HG03342 (cell line): Measurements from ENCODE around the gene SSH3.

Experiments
- ATAC-seq: cut with Tn5 transposase; IDR thresholded peaks from one replicate; pipeline ENCODE4 v1.9.1; 2021; ENCODE audit warnings: mild to moderate bottlenecking, moderate library complexity; ENCODE audit not compliant: unreplicated experiment

Gene SSH3

DNA sequence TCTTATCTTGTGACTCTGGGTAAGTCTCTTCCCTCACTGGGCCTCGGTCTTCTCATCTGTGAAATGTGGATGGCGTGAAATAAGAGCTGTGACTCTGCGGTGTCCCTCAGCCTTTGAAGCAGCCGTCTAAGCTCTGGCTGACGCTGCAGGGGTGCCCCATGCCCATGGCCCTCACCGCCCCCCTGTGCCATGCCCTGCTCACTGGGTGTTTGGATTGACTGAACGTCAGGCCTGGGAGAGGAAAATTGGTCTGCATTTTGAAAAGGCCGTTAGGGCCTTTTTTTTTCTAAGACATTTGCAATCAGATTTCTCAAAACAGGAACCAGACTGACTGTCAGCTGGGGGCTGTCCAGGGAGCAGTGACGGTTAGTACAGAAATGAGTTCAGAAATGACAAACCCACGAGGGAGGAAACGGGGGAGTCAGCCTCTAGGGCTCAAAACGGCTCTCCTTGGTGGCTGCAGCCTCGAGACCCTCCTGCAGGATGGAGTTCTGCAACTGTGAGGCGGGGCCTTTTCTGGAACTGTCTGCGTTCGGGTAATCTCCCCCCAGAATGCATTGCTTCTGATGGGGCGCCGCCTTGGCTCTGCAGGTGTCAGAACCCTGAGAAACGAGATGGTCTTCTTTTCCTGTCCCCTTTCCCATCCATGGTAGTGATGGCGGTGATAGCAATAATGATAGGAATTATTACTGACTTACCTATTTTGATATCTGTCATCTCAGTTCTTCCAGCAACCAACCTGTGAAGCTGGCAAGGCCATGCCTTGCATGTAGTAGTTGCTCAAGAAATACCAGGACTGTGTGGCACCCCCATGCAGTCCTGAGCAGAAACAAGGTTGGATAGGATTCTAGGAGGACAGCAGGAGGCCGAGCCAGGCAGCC, 35.0 kb upstream of the SSH3 start:
- peak; percentile 44 for ATAC-seq

DNA sequence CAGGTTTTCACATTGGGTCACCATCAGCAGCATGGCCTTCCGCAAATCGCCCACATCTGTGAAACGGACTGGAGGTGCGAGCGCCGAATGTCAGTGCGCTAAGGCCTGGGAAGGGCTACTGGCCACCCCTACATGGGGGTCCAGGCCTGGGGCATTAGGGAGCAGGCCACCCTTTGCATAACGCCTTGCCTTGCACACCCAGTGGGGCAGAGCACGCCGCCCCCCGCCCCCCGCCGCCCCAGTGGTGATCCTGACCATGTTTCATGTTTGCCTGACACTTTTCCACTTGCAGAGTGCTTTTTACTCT, 34.4 kb upstream of the SSH3 start:
- ATAC-seq = no peak

DNA sequence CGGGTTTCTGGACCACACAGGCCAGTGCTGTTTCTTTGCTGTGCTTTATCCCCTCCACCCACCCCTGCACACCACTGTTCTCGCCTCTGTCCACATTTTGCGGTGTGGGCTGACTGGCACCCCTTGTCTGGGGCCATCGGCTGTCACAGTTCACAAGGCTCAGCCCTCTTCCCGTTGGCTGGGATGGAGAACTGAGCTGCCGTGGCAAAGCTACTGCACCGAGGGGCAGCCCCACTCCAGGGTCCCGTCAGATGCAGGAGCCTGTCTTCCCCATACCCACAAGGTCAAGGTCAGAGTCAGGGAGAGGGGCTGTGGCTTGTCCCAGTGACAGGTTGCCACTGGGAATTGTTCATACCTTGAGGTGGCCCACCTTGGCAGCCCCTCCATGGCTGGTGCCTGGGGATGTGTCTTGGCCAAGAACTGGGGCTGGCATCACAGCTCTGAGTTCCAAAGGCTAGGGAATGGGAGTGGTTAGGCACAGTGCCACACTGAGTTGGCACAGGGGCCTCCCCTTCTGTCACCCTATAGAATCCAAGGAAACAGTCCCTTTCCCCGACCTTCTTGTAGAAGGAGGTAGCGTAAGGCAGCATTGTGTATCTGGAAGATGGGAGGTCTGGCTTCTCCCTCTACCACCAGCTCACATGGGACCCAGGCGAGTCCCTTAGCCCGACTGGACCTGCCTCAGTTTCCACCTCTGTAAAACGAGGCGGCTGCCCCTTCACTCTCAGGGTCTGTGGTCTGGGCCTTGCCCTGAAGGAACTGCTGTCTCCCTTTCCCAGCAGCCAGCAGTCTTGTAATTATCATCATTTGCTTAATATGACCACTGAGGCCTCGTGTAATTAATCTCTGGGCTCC, 33.7 kb upstream of the SSH3 start:
- ATAC-seq = no peak

DNA sequence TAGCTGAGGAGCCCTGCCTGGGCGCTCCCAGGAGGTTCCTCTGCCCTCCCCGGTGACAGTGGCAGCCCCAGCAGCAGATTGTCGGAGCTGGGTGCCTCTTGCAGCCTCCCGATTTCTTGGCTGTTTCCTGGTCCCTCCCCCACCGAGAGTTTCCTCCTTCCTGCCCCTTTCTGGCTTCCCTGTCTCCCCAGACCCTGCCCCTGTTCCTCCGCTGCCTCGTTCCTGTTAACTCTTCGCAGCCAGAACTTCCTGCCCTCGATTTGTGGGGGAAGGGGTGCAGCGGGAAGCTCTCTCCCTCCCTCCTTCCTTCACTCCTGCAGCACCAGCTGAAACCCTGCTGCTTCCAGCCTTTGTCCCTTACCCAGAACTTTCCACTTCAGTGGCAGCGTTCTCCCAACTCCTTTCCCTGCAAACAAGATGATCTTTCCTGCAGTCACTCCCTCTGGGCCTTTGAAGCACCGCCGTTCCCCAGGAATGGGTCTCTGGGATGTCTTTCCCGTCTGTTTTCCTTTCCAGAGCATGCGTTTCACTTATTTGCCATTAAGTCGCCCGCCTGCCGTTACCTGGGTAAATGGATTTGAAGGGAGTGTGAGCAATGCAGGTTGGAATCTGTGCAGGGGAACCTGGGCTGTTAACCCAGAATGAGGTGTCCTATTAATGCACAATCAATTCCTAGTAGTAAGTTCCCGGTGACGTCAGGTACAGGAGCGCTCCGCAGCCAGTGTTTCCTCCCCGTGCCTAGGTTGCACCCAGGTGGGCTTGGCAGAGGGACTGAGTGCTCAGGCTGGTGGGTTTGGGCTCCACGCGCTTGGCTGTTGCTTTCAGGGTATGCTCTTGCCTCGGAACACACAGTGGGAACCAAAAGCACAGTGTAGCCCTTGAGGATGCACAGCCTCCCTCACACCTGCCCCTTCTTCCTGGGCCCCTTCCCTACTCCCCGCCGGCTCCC, 32.8 kb upstream of the SSH3 start:
- no peak for ATAC-seq

DNA sequence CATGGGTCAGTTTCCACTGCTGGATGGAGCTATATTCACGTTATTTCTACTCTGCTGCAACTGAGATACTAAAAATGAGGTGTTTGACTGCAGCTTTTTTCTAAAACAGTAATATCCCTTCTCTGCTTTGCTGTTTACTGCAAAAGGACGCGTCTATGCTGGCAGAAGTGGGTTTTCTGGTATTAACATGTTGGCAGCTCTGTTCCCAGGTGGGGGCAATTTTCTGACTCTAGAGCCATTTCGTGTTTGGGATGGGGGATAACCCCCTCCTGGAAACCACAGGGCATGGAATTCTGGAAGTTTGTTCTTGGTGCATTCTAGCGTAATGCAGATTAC, 32.2 kb upstream of the SSH3 start:
- ATAC-seq = no peak

DNA sequence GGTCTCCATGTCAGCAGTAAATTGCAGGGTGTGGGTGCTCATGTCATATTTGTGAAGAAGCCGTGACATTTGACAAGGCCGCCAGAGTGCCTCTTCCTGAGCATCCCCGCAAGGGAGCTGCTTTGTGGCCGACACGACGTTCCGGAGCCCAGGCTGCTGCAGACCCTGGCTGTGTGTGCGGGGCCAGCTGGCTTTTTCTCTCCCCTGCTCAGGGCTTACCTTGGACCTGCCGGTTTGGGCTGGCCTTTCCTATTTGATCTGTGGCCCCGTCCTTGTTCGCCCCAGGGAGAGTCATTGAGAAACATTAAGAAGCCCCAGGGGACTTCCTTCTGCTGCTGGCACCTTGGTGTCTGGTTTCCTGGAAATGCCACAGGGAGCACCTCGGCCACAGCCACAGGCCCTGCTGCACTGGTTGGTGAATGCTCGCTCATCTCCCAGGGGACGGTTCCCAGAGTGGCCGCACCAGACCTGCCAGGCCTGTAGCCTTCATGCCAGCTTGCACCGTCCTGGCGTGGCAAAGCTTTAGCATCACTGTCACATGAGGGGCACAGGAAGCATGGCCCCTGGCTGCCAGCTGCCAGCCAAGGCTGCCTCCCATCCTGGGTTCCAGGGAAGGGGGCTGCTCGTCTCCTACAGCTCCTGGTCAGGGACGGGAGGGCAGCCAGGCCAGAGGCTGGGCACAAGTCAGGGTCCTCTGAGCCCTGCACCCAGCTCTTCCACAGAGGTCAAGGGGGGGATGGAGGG, 31.6 kb upstream of the SSH3 start:
- no peak for ATAC-seq

DNA sequence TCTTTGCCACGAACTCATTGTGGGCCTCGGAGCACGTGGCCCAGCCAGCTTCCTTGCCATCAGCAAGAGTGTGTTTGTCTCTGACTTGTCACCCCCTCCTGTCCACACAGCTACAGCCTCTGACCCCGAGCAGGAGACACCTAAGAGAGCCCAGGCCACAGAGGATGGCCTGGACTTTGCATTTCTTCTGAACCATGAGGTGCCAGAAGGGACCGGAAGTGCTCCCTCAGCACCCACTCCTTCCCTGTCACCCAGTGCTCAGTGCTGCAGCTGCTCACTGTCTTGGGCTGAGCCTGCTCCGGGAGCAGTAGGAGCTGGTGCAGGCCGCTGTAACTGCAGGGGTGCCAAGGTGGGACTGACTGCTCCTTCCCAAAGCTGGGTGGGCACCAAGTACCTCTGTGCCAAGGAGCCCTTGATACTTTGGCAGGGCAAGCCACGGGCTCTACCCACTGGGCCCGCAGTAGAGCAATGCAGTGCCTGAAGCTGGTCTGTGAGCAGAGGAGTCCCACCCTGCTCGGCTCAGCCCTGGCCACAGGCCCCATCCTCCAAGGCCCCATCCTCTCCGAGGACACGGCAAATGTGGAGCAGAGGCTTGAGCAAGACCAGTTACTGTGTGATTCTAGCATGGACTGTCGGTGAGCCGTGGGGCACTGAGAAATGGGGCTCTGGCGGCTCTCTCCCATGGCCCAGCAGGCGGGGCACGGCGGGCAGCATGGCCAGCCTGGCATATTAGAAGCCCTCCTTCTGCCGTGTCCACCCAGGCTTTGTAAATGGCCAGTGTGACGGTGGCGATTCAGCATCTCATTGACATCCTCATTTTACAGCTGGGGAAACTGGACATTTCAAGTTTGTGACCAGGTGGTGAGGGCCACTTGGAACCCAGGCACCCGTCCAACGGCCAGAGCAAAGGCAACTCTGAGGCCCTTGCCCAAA, 30.7 kb upstream of the SSH3 start:
- ATAC-seq = no peak

DNA sequence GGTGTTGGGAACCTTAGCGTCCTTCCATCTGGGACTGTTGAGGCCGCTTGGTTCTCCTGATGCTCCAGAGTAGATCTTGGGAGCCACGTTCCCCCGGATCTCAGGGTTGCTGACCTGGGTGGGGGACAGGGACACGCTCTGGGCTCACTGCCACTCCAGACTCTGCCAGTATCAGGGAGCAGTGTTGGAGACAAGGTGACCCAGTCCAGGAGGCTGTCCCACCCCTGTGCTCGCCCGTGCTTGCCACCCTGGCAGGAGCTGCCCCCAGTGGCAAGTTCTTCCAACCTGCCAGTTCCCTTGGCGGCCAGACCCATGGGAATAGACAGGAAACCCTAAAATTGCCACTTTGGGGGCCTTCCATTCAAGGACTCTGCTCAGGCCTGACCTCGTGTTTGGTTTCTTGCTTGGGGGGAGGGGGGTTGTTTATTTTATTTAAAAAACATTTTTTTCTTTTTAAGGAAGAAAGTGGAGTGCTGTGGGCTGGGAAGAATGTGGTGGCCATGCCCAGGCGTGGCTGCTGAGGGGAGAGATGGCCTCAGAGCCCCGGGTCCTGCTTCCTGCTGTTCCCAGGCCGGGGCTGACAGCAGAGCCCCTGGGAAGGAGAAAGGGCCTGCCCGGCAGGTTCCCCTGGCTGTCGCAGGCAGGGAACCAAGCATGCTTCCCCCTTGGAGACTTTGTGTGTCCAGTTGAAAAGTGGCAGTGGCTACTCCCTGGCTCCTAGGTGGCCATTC, 29.9 kb upstream of the SSH3 start:
- no peak for ATAC-seq

DNA sequence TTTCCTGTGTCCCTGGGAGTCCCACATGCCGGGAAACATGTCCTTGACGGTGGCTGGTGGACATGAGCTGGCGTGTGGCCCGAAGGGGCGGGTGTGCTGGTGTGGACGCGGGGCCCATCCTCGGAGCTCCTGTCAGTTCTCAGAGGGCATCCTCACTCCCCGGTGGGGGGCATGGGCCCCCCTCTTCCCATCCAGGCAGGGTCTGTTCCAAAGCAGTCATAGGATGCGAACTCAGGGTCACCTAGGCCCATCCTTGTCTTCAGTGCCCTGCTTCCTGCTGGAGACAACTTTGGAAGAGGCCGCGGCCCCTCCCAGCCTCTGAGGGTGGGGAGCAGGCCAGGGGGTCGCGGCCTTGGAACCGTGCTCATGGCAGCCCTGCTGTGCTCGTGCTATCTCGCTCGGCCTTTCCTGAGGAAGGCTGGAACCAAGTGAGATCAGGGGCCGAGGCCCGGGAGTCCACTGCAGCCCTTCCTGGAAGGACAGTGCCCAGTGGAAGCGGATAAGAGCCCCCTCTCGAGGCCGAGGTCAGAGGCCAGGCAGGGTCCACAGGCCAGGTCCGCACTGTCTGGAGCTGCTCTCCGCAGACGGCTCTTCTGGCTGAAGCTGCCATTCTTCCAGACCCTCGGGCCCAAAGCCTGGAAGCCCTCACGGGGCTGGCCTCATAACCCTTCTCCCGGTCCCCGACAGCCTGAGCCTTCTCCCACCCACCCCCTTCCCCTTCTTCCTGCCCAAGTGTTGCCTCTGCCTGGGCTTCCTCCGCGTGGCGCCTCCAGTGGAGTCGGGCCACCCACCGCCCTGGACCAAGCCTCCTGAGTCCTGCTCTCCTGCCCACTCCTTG, 28.3 kb upstream of the SSH3 start:
- no peak for ATAC-seq

DNA sequence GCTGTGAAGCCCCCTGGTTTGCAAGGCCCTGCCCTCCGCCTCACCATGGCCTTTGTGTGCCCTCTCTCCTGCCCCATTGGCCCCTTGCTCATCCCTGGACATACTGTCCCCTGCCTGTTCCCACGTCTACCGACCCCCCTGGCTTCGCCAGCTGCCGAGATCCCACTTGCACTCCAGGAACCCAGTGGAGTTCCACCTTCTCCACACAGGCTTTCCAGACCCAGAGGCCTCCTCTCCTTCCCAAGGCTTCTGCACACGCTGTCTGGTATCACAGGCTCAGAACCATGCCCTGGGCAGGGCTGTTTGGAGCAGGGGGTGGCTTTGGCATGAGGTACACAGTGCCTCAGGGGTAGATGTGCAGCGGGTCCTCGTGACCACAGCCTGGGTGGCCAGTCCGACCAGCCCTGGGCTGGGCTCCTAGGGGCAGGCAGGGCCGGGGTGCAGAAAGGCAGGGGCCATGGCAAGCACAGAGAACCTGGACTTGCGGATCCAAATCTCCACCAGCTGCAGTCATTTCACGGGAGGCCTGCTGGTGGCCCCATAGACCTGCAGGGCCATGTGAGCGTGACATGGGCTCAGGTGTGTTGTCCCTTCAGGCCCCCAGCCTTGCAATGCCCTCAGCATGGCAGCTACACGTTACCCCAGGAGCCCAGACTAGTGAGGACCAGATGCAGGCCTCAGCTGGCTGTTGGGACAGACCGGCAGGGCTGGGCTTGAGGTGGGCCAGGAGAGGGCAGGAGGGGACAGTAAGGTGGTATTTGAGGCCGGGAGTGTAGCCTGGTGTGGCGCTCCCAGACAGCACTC, 27.5 kb upstream of the SSH3 start:
- no peak for ATAC-seq

DNA sequence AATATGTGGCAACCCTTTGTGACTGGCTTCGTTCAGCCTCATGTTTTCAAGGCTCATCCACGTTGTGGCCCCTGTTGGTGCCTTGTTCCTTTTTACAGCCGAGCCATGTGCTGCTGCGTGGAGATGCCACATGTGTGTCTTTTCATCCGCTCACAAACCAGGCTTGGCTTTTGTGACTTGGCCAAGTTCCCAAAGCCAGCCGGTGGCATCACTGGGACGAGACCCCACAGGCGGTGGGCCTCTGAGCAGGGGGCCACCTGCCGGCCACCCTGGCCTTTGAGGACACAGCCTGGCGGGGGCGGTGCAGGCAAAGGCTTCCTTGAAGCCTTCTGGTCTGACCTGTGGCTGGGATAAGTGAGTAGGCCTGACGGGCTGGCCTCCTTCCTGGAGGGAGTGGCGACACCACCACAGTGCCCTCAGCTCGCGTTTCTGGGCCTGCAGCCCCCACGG, 26.5 kb upstream of the SSH3 start:
- ATAC-seq = peak; percentile 9

DNA sequence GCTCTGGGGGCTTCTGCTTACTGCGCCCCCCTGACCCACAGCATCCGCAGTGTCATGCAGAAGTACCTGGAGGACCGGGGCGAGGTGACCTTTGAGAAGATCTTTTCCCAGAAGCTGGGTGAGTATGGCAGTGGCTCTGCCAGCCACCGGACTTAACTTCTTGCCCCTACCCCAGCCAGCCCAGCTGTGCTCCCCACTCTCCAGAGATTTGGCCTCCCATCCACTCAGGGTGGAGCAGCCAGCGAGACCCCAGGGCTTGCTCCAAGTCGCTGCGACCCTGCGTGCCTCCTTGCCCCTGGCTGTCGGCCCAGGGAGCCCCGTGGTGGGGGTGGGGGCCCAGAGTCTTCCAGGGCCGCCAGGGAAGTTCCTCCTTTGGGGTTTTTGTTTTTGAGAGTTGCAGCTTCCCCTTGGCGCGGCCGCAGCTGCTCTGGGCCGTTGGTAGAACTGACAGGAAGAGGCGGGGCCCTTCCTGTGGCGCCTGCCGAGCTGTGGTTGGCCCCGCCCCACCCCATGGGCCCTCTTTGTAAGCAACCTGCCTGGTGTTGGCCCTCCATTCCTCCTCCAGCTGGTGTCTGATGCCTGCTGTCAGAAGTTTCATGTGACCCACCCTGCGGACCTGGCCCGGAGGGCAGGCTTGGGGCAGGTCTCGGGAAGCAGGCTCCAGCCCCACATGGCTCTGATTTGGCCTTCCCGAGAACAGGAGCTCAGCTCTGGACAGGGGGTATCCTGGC, 25.9 kb upstream of the SSH3 start:
- ATAC-seq = peak; percentile 75

DNA sequence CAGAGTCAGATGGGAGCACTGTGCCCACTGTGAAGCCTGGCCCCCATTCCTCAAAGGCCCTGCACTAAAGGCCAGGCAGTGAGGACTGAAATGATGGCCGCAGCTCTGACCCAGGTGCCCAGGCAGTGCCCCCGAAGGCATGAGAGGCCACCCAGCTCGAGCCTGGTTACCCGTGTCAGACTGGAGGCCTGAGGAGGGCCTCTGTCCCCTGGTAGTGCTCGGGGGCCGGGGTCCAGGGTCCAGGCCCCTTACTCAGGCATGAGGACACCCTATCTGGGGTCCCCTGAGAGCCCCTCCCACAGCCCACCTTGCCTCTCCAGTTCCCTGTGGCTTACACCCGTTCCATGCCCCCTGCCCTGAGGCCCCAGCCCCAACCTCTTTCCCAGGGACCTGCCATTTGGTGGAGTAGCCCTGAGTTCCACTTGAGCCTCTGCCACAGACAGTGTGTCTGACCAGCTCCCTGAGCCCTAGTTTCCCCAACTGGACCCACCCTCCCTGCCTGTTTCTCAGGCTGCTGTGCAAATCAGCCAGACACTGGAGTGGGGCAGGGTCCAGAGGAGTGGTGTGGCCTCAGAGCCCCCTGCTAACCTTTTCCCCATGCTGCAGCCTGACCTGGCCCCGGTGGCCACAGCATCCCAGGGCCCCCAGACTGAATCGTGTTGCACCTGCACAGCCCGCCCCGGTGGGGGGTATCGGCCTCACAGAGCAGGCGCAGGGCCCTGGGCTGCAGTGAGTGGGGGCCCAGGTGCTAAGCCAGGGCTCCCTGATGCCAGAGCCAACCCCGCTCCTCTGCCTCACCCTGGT, 25.0 kb upstream of the SSH3 start:
- ATAC-seq = no peak

DNA sequence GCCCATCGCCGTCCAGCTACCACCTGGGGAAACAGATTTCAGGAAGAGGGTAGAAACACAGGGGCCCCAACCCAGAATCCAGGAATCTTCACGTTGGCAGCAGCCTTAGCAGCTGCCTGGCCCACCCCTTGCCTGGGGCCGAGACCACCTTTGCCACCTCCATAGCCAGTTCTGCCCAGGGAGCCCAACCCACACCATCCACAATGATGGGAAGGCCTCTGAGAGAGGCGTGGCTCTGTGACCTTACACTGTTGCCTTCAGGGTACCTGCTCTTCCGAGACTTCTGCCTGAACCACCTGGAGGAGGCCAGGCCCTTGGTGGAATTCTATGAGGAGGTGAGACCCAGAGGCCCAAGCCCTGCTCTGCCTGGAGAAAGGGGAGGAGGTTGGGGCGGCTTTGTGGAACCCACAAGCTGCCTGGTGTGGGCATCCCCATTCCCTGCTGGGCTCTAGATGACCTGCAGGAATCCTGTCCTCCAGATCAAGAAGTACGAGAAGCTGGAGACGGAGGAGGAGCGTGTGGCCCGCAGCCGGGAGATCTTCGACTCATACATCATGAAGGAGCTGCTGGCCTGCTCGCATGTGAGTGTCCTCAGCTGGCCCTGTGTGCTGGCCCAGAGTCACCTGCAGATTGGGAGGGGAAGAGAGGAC, 24.3 kb upstream of the SSH3 start:
- no peak for ATAC-seq
